ENCODE results near the gene IL37.

IL37 gene

GRCh38 chr2:112910865-112911264, at the start of gene IL37:
IL37 (plus strand) TSS chr2:112911165; CDS start chr2:112913013, 1,848 bp downstream.
- no peak for DNase-seq

- DNase-seq: no peak
Measured at GRCh38 chr2:112864072-112864471, 46.9 kb upstream of the IL37 start.

- DNase-seq: no peak
Measured at GRCh38 chr2:112866128-112866835, 44.7 kb upstream of the IL37 start.

GRCh38 chr2:112867701-112868631, 43.0 kb upstream of the IL37 start:
- DNase-seq: no peak

- peak in 1 of 2 experiments; percentile 42 for DNase-seq
Measured at GRCh38 chr2:112869258-112869842, 41.6 kb upstream of the IL37 start.

- DNase-seq: no peak
Measured at GRCh38 chr2:112870841-112871835, 39.8 kb upstream of the IL37 start.

GRCh38 chr2:112876257-112876970, 34.6 kb upstream of the IL37 start:
- DNase-seq: no peak

GRCh38 chr2:112876971-112877361, 34.0 kb upstream of the IL37 start:
- no peak for DNase-seq

- no peak for DNase-seq
Measured at GRCh38 chr2:112877423-112877822, 33.5 kb upstream of the IL37 start.

GRCh38 chr2:112879491-112880041, 31.4 kb upstream of the IL37 start:
- DNase-seq: no peak

- no peak for DNase-seq
Measured at GRCh38 chr2:112880091-112880531, 30.9 kb upstream of the IL37 start.

- no peak for DNase-seq
Measured at GRCh38 chr2:112880696-112881095, 30.3 kb upstream of the IL37 start.

- DNase-seq: peak in 1 of 2 experiments; percentile 41
Measured at GRCh38 chr2:112881217-112881985, 29.6 kb upstream of the IL37 start.

- DNase-seq: no peak
Measured at GRCh38 chr2:112883669-112884068, 27.3 kb upstream of the IL37 start.

- DNase-seq: no peak
Measured at GRCh38 chr2:112884869-112885505, 26.0 kb upstream of the IL37 start.

- DNase-seq: no peak
Measured at GRCh38 chr2:112885506-112885902, 25.5 kb upstream of the IL37 start.

GRCh38 chr2:112886291-112886690, 24.7 kb upstream of the IL37 start:
- no peak for DNase-seq

GRCh38 chr2:112887964-112888749, 22.8 kb upstream of the IL37 start:
- DNase-seq: no peak

GRCh38 chr2:112889976-112890375, 21.0 kb upstream of the IL37 start:
- DNase-seq: peak; percentile 23 to 87

Measured in NCI-H524 (cell line).